Measurements from ENCODE around the gene OR2T11.
"Not testable (repeated sequence)": the region's sequence is repeated elsewhere in the genome, so short reads cannot be mapped to it uniquely, and the experiment has no call there.

Gene OR2T11

DNA sequence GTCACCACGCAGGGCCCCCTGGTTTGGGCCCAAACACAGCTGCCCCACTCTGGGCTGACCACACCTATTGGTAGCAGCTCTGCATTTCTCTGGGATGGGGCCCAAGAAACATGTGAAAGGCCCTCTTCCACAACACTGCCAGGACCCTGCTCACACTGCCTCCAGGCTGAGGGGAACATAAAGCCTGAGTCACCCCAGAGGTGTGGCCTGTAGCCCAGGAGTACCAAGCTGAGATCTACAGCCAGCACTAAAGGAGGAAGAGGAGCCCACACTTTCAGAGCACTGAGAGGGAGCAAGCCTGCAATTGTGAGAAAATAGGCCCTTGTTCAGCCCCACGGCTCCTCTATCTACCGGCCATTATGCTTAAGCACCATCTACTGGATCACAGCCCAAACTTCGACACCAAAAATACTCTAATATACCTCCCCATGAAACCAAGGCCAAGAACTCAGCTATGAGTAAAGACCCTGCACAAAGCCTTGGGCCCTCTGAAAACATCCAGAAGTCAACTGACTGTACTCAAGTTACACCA is 22.9 kb downstream of the OR2T11 start:
- Histone ChIP-seq H3K4me1 (ENCODE audit: control insufficient read depth, insufficient read depth, low read length) (no peaks in the 10 kb centered on the region), H3K9me3 (ENCODE audit: control insufficient read depth, insufficient read depth, low read length) (no peaks in the 10 kb centered on the region), H3K9ac (ENCODE audit: low read depth, low read length) (no peak overlapping the region)

DNA sequence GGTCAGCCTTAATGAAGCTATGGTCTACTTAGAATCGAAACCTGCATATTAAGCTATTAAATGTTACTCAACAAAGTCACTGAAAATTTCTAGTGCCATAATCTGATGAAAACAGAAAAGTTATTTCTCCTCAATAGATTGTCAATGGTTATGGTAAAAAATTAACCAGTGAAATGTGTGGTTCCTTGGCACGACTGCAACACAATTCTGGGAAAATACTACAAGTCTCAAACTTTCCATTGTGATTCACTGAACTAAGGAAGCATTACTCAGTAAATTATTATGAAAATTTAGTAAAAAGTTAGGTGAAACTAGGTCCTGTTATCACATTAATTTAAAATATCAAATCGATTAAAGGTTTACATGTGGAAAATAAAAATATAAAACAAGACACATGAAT is 24.6 kb downstream of the OR2T11 start:
- no peaks in the 10 kb centered on the region for H3K27me3 ChIP-seq (ENCODE audit: control insufficient read depth, insufficient read depth, low read length)
- no peak overlapping the region for H3K9ac ChIP-seq (ENCODE audit: low read depth, low read length)
- H3K36me3 ChIP-seq (ENCODE audit: control insufficient read depth, insufficient read depth, low read length) = no peaks in the 10 kb centered on the region
- no peaks in the 10 kb centered on the region for H3K4me1 ChIP-seq (ENCODE audit: control insufficient read depth, insufficient read depth, low read length)
- H3K9me3 ChIP-seq (ENCODE audit: control insufficient read depth, insufficient read depth, low read length) = no peaks in the 10 kb centered on the region
- no peak overlapping the region for H3K4me3 ChIP-seq (ENCODE audit: low read depth, low read length)

More for the DNA sequence above, 22.9 kb downstream of the OR2T11 start:
- Histone ChIP-seq H3K4me3 (ENCODE audit: low read depth, low read length) (no peak overlapping the region), H3K27me3 (ENCODE audit: control insufficient read depth, insufficient read depth, low read length) (no peaks in the 10 kb centered on the region), H3K36me3 (ENCODE audit: control insufficient read depth, insufficient read depth, low read length) (no peaks in the 10 kb centered on the region)

DNA sequence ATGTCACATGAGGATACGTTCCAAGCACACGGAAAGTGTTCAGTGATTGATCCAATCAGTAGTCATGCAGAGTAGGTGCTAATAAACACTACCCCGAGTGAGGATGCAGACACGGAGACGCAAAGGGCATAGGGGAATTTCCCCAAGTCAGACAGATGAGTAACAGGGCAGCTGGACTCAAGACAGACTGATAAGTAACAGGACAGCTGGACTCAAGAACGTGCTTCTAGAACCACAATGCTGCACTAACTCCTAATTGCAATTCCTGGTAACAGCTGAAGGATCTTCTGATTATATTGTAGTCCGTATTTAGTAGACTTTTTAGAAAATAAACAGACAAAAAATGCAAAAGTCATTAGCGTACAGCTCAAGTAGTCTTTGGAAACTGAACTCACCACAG is 35.5 kb downstream of the OR2T11 start:
- H3K4me1 ChIP-seq (ENCODE audit: control insufficient read depth, insufficient read depth, low read length) = no peaks in the 10 kb centered on the region
- peaks cover 6% of the 10 kb centered on the region for H3K9me3 ChIP-seq (ENCODE audit: control insufficient read depth, insufficient read depth, low read length)
- H3K27me3 ChIP-seq (ENCODE audit: control insufficient read depth, insufficient read depth, low read length) = no peaks in the 10 kb centered on the region
- H3K4me3 ChIP-seq (ENCODE audit: low read depth, low read length) = no peak overlapping the region
- no peak overlapping the region for H3K9ac ChIP-seq (ENCODE audit: low read depth, low read length)
- no peaks in the 10 kb centered on the region for H3K36me3 ChIP-seq (ENCODE audit: control insufficient read depth, insufficient read depth, low read length)

DNA sequence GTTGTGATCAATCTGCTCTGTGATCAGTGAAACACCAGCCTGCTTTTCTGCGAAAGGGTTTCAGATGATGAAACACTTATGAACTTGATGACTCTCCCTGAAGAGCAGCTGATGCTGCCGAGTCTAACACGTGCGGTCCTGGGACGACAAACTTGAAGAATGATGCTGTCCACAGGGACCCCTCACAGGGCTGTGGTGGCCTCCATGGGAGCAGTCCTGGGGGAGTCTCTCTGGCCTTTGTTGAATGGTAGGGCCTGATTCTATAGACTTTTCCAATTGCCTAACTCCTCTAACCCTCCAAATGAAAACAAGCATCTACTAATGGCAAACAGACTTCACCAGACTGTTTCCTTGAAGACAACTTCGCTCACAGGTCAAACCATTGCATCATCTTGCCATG is 37.3 kb downstream of the OR2T11 start, which contains the start of gene OR2T10:
Gene OR2T10 (minus strand): TSS at position 112 of the 400 bp plus-strand sequence. CDS start 3,932 bp downstream, outside the sequence.
- H3K9me3 ChIP-seq (ENCODE audit: control insufficient read depth, insufficient read depth, low read length) = peaks cover 6% of the 10 kb centered on the region
- H3K27me3 ChIP-seq (ENCODE audit: control insufficient read depth, insufficient read depth, low read length) = no peaks in the 10 kb centered on the region
- H3K4me3 ChIP-seq (ENCODE audit: low read depth, low read length) = no peak within 1 kb of the TSS
- no peaks in the 10 kb centered on the region for H3K4me1 ChIP-seq (ENCODE audit: control insufficient read depth, insufficient read depth, low read length)
- H3K9ac ChIP-seq (ENCODE audit: low read depth, low read length) = no peak within 1 kb of the TSS
- H3K36me3 ChIP-seq (ENCODE audit: control insufficient read depth, insufficient read depth, low read length) = no peaks in the 10 kb centered on the region

DNA sequence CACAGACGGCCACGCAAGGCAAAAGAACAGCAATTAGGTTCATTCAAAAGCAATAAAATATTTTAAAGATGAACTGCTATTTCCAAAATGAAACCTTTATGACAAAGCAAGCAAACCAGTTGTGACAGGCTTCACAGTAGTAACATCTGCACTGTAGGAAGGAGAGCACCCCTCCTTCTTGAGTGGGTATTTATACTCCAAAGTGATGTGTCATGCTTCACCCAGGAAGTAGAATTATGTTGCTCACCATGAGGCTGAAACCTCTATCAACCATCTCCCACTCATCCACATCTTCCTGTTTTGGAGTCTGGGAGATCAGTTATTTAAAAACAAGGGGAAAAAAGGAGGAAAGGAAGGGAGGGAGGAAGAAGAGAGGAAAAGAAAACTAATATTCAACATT is 38.3 kb downstream of the OR2T11 start:
- no peaks in the 10 kb centered on the region for H3K4me1 ChIP-seq (ENCODE audit: control insufficient read depth, insufficient read depth, low read length)
- H3K4me3 ChIP-seq (ENCODE audit: low read depth, low read length) = no peak overlapping the region
- H3K27me3 ChIP-seq (ENCODE audit: control insufficient read depth, insufficient read depth, low read length) = no peaks in the 10 kb centered on the region
- H3K36me3 ChIP-seq (ENCODE audit: control insufficient read depth, insufficient read depth, low read length) = no peaks in the 10 kb centered on the region
- no peak overlapping the region for H3K9ac ChIP-seq (ENCODE audit: low read depth, low read length)
- H3K9me3 ChIP-seq (ENCODE audit: control insufficient read depth, insufficient read depth, low read length) = peaks cover 6% of the 10 kb centered on the region

DNA sequence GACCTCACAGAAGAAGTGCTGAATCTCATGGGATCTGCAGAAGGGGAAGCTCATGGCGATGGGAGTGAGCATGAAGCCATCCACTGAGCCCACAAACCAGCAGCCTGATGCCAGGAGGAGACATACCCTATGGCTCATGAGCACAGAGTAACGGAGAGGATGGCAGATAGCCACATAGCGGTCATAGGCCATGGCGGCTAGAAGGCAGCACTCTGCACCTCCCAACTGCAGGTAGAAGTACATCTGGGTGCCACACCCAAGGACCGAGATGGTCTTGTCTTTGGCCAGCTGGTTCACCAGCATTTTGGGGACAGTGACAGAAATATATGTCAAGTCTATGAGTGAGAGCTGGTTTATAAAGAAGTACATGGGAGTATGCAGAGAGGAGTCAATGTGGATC is 41.7 kb downstream of the OR2T11 start:
- no peak overlapping the region for H3K9ac ChIP-seq (ENCODE audit: low read depth, low read length)
- no peaks in the 10 kb centered on the region for H3K36me3 ChIP-seq (ENCODE audit: control insufficient read depth, insufficient read depth, low read length)
- H3K27me3 ChIP-seq (ENCODE audit: control insufficient read depth, insufficient read depth, low read length) = no peaks in the 10 kb centered on the region
- H3K4me1 ChIP-seq (ENCODE audit: control insufficient read depth, insufficient read depth, low read length) = no peaks in the 10 kb centered on the region
- H3K9me3 ChIP-seq (ENCODE audit: control insufficient read depth, insufficient read depth, low read length) = no peaks in the 10 kb centered on the region
- no peak overlapping the region for H3K4me3 ChIP-seq (ENCODE audit: low read depth, low read length)

DNA sequence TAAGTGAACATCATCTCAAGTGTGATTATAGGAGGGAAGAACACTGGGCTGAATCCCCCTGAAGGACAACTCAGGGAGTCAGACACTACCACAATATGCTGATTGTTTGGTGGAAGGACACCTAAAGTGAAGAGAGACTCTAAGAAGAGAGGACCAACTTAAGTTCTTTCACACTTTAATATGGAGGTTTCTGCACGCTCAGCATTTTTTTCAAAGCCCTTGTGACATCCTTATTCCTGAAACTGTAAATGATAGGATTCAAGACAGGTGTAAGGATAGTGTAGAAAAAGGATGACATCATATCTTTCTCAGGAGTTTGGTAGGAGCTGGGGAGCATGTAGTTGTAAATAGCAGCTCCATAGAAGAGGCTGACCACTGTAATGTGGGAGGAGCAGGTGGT is 42.2 kb downstream of the OR2T11 start:
- H3K36me3 ChIP-seq (ENCODE audit: control insufficient read depth, insufficient read depth, low read length) = no peaks in the 10 kb centered on the region

DNA sequence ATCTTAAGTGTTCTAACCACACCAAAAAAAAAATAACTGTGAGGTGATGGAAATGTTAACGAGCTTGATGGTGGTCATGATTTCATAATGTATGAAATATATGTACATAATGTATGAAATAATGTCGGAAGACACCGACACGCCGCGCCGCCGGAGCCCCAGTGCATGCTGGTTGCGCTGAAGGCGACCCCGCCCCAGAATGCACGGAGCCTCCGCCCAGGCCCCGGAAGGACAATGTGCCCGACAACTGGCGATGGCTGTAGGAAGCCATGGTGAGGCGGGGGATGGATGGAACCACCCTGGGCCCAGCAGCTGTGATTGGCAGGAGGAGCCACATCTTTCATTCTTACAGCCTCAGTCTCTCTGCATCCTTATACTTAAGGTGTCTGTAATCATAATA is 44.8 kb downstream of the OR2T11 start:
- Histone ChIP-seq H3K9ac (ENCODE audit: low read depth, low read length) (no peak overlapping the region), H3K27me3 (ENCODE audit: control insufficient read depth, insufficient read depth, low read length) (no peaks in the 10 kb centered on the region), H3K4me1 (ENCODE audit: control insufficient read depth, insufficient read depth, low read length) (no peaks in the 10 kb centered on the region), H3K36me3 (ENCODE audit: control insufficient read depth, insufficient read depth, low read length) (no peaks in the 10 kb centered on the region), H3K9me3 (ENCODE audit: control insufficient read depth, insufficient read depth, low read length) (no peaks in the 10 kb centered on the region), H3K4me3 (ENCODE audit: low read depth, low read length) (no peak overlapping the region)

More for the DNA sequence above, 42.2 kb downstream of the OR2T11 start:
- H3K9me3 ChIP-seq (ENCODE audit: control insufficient read depth, insufficient read depth, low read length) = no peaks in the 10 kb centered on the region
- no peak overlapping the region for H3K9ac ChIP-seq (ENCODE audit: low read depth, low read length)
- no peaks in the 10 kb centered on the region for H3K4me1 ChIP-seq (ENCODE audit: control insufficient read depth, insufficient read depth, low read length)
- H3K4me3 ChIP-seq (ENCODE audit: low read depth, low read length) = no peak overlapping the region
- no peaks in the 10 kb centered on the region for H3K27me3 ChIP-seq (ENCODE audit: control insufficient read depth, insufficient read depth, low read length)

DNA sequence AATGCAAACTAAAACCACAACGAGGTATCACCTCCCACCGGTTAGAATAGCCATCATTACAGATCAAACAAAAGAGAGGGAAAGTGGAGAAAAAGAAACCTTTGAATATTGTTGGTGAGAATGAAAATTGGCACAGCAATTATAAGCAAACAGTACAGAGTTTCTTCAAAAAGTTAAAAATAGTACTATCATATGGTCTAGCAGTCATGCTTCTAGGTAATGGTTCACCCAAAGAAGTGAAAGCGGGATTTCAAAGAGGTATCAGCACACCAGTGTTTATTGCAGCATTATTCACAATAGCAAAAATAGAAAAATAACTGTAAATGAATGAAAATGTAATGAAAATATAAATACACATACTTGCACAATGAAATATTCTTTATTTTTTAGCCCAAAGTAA is 45.6 kb downstream of the OR2T11 start:
- Histone ChIP-seq H3K36me3 (ENCODE audit: control insufficient read depth, insufficient read depth, low read length) (no peaks in the 10 kb centered on the region), H3K9me3 (ENCODE audit: control insufficient read depth, insufficient read depth, low read length) (no peaks in the 10 kb centered on the region), H3K4me3 (ENCODE audit: low read depth, low read length) (no peak overlapping the region), H3K4me1 (ENCODE audit: control insufficient read depth, insufficient read depth, low read length) (no peaks in the 10 kb centered on the region), H3K9ac (ENCODE audit: low read depth, low read length) (no peak overlapping the region), H3K27me3 (ENCODE audit: control insufficient read depth, insufficient read depth, low read length) (no peaks in the 10 kb centered on the region)

DNA sequence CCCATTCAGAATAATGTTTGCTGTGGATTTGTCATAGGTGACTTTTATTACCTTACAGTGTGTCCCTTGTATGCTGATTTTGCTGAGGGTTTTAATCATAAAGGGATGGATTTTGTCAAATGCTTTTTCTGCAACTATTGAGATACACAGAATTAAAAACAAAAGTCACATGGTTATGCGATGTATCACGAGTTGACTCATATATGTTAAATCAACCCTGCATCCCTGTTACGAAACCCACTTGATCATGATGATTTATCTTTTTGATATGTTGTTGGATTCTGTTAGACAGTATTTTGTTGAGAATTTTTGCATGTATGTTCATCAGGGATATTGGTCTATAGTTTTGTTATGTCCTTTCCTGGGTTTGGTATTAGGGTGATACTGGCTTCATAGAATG is 49.6 kb downstream of the OR2T11 start:
- no peak overlapping the region for H3K4me3 ChIP-seq (ENCODE audit: low read depth, low read length)
- no peaks in the 10 kb centered on the region for H3K27me3 ChIP-seq (ENCODE audit: control insufficient read depth, insufficient read depth, low read length)
- no peaks in the 10 kb centered on the region for H3K4me1 ChIP-seq (ENCODE audit: control insufficient read depth, insufficient read depth, low read length)
- H3K9me3 ChIP-seq (ENCODE audit: control insufficient read depth, insufficient read depth, low read length) = no peaks in the 10 kb centered on the region
- no peak overlapping the region for H3K9ac ChIP-seq (ENCODE audit: low read depth, low read length)
- H3K36me3 ChIP-seq (ENCODE audit: control insufficient read depth, insufficient read depth, low read length) = no peaks in the 10 kb centered on the region

DNA sequence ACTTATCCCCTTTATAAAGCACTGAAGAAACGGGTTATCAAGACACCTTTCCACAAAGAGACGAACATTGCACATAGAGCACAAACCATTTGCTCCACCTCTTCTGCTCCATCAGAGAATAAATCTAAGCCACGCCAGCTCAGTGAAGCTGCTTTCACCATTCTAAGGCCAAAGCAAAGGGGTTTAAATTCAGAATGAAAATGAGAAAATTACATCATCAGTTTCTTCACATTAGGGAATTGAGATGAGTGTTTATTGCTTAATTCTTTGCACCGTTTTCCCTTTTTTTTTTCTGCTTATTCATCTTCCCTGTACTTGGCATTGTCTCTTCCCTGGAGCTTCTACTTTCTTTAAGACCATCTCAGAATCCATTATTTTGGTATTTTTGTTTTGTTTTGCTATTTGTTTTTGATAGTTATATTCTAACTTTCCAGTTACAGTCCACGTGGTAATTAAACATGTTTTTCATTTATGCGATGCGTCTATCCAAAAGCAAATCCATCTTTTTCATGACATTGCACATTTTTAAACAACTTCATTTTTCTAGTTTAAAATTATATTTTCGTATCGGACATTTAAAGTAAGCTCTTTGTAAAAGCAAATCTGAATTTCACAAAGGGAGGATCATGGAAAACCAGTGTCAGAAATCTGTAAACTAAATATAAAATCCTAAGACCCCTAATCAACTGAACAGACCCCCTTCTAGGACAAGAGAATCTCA is 58.5 kb downstream of the OR2T11 start:
- Histone ChIP-seq H3K4me1 (ENCODE audit: control insufficient read depth, insufficient read depth, low read length) (no peaks in the 10 kb centered on the region), H3K27me3 (ENCODE audit: control insufficient read depth, insufficient read depth, low read length) (no peaks in the 10 kb centered on the region), H3K9ac (ENCODE audit: low read depth, low read length) (no peak overlapping the region), H3K9me3 (ENCODE audit: control insufficient read depth, insufficient read depth, low read length) (no peaks in the 10 kb centered on the region), H3K4me3 (ENCODE audit: low read depth, low read length) (no peak overlapping the region), H3K36me3 (ENCODE audit: control insufficient read depth, insufficient read depth, low read length) (no peaks in the 10 kb centered on the region)

DNA sequence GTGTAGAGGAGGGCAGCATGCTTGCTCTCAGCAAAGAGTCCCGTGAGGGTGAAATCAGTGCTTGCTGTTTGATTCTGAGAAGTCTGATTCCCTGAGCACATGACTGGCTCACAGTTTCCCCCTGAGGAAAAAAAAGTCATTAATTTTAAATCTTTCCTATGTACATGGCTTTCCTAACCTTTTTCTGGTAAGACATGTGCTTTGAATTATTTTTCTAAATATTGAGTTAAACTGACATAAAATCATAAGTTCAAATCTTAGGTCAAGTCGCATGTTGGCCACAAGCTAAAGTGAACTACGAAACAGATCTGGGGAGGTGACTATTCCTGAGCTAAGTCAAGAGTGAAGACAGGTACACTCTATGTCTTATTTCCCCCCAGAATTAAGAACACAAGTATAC is 60.2 kb downstream of the OR2T11 start, which contains the start of gene OR2T34:
Gene OR2T34 (minus strand): TSS at position 101 of the 400 bp plus-strand sequence. CDS start 0 bp downstream, at position 101.
- H3K27me3 ChIP-seq (ENCODE audit: control insufficient read depth, insufficient read depth, low read length); H3K4me3 ChIP-seq (ENCODE audit: low read depth, low read length); H3K9me3 ChIP-seq (ENCODE audit: control insufficient read depth, insufficient read depth, low read length); H3K36me3 ChIP-seq (ENCODE audit: control insufficient read depth, insufficient read depth, low read length); H3K4me1 ChIP-seq (ENCODE audit: control insufficient read depth, insufficient read depth, low read length); H3K9ac ChIP-seq (ENCODE audit: low read depth, low read length): not testable (repeated sequence)
